NCI-H2196 (cell line): ENCODE results near the gene FCGR2B.
"Not testable (repeated sequence)": the region's sequence is repeated elsewhere in the genome, so short reads cannot be mapped to it uniquely, and the experiment has no call there.

ENCODE experiments used
- DNase-seq: peaks from one replicate; lab custom pipeline; 2025; ENCODE audit not compliant: unreplicated experiment; lab: John Stamatoyannopoulos, UW

The FCGR2B gene

GRCh38 chr1:161647507-161648360 lies 15.2 kb upstream of the FCGR2B start:
- not testable (repeated sequence) for DNase-seq

GRCh38 chr1:161653541-161653940 lies 9.4 kb upstream of the FCGR2B start:
- not testable (repeated sequence) for DNase-seq

- not testable (repeated sequence) for DNase-seq
Measured at GRCh38 chr1:161653971-161654370, 9.0 kb upstream of the FCGR2B start.

DNA sequence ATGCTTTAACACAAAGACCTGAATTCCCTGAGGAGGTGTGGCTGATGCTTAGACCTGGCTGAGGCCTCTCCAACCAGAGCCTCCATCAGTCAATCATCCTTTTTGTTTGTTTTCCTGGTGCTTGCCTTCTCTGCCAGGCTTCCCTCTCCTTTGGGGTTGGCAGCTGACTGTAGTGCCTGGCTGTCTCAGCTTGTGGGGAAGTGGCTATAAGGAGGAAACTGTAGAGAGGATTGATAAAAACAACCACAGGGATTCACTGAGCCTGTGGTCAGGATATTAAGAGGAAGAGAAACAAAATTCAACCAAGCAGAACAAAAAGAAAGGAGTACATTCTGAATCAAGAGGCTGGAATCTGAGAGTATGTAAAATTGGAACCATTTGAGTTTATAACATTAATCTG lies 4.4 kb upstream of the FCGR2B start:
- not testable (repeated sequence) for DNase-seq

- not testable (repeated sequence) for DNase-seq
Measured at GRCh38 chr1:161661660-161662311, 1.2 kb upstream of the FCGR2B start.

GRCh38 chr1:161663569-161663968 lies 626 bp downstream of the FCGR2B start:
- not testable (repeated sequence) for DNase-seq

- not testable (repeated sequence) for DNase-seq
Measured at GRCh38 chr1:161664689-161665088, 1.7 kb downstream of the FCGR2B start.

DNA sequence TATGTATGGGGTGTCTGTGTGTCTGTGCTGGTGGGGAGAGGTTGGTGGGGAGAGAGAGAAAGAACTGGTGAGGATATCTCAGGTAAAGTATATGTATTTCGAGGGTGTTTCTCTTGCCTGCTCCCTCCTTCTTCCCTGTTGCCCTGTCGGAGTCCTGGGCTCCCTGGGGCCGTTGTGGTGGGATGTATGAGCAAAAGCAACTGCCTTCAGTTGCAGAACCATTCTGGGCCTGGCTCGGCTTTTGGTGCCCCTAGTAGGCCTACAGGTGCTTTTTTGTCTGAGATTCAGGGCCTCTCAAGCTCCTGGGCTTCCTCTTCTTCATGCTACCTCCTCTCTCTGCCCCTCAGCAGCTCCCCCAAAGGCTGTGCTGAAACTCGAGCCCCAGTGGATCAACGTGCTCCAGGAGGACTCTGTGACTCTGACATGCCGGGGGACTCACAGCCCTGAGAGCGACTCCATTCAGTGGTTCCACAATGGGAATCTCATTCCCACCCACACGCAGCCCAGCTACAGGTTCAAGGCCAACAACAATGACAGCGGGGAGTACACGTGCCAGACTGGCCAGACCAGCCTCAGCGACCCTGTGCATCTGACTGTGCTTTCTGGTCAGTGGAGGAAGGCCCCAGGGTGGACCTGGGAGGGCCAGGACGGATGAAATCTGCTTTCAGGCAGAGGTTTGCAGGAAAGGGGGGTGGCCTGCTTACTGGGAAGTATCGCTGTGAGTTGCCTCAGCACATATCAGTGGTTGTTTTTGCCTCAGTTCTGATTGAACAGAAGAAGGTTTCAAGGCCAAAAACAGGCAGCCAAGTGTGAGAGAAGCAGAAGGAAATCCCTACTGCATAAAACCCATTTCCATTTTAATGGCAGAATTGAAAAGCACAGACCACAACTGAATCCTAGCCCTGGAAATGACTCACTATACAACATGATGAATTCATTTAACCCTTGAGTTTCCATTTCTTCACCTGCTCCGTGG lies 8.4 kb downstream of the FCGR2B start:
- DNase-seq: not testable (repeated sequence)

GRCh38 chr1:161673437-161673836 lies 10.5 kb downstream of the FCGR2B start:
- not testable (repeated sequence) for DNase-seq

DNA sequence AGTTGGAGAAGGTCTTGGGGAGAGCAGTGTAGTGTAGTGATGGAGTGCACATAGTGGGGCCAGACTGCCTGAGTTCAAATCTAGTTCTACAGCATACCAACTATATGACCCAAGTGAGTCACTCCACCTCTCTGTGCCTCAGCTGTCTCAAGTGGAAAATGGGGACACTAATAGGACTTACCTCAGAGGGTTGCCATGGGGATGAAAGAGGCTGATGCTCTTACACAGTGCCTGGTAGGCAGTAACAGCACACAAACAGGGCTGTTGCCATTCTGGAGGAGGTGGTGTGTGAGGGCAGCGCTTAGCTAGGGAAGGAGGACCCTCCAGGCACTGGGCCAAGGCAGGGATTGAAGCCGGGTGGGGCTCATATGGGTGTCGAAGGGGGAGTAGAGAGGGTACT lies 11.5 kb downstream of the FCGR2B start:
- DNase-seq: not testable (repeated sequence)

DNA sequence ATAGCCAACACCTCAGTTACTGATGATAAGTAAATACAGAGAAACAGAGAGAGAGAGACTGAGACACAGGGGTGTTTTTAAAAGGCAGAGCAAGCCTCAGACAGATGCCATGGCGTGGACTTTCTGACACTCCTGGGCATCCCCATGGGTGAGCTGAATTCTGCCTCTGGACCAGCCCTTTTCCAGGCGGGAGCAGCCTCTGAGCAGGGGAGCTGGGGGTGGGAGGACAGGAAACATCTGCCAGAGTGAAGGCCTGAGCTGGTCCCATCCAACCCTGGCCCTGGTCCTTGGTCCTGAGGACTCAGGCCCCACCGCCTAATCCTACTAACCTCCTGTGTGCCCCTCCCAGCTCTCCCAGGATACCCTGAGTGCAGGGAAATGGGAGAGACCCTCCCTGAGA lies 12.0 kb downstream of the FCGR2B start:
- not testable (repeated sequence) for DNase-seq

- DNase-seq: no peak
Measured at GRCh38 chr1:161676441-161676840, 13.5 kb downstream of the FCGR2B start.

DNA sequence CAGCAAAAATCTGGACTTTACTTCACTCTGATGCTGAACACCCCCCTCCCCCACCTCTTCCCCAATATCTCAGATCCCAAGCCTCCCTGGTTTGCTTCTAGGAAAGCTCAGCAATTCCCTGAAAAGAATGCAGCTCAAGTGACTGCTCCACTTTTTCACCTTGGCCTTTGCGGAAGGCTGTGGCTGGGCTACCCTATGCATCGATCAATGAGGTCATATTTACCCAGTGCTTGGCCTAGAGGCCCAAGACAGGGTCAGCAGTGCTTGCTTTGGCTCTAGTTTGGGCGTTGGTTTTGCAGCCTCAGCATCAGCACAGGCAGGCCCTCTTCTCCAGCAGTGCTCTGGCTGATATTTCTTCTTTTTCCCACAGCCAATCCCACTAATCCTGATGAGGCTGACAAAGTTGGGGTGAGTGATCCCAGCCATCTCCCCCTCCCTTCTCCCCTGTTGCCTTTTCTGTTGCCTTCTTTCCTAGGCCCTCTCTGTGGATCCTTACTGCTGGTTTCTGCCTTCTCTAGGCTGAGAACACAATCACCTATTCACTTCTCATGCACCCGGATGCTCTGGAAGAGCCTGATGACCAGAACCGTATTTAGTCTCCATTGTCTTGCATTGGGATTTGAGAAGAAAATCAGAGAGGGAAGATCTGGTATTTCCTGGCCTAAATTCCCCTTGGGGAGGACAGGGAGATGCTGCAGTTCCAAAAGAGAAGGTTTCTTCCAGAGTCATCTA lies 14.2 kb downstream of the FCGR2B start:
- DNase-seq: no peak

GRCh38 chr1:161678500-161678899 lies 15.6 kb downstream of the FCGR2B start:
- DNase-seq: no peak

- DNase-seq: no peak
Measured at GRCh38 chr1:161681879-161682278, 18.9 kb downstream of the FCGR2B start.

DNA sequence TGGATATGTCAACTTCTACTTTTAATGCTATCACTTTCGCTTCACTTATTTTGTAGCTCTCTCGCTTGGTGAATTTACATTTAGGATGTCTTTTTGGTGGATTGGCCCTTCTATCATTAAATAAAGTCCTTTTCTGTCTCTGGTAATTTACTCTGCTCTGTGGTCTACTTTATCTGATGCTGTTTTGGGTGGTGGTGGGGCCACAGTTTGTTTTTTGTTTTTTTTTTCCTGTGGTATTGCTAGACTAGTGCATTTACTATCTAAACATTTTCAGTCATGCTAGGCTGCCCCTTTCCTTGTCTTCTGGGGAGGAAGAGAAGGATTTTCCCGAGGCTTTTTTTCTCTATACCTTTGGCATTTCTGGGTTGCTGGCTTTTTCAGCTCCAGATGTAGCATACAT lies 26.0 kb downstream of the FCGR2B start:
- DNase-seq: no peak

- no peak for DNase-seq
Measured at GRCh38 chr1:161691846-161692245, 28.9 kb downstream of the FCGR2B start.

GRCh38 chr1:161693020-161693712 lies 30.2 kb downstream of the FCGR2B start:
- DNase-seq: not testable (repeated sequence)

- not testable (repeated sequence) for DNase-seq
Measured at GRCh38 chr1:161698302-161698701, 35.4 kb downstream of the FCGR2B start.

GRCh38 chr1:161702250-161702649 lies 39.3 kb downstream of the FCGR2B start:
- no peak for DNase-seq
